BE2C (cell line): ENCODE measurements around the gene TEK.

Source experiments
- DNase-seq: peaks from one replicate; pipeline ENCODE4 v3.0.0-alpha.2; 2020
- H3K27me3 ChIP-seq: fragments of 250-450 bp; sonication (Bioruptor Pico); 2 replicates; pipeline ENCODE4 v1.5.1; 2020; ENCODE audit warnings: mild to moderate bottlenecking
- H3K36me3 ChIP-seq: fragments of 250-450 bp; sonication (Bioruptor Pico); 2 replicates; pipeline ENCODE4 v1.5.1; 2020; ENCODE audit warnings: mild to moderate bottlenecking
- H3K4me1 ChIP-seq: fragments of 250-450 bp; sonication (Bioruptor Pico); 2 replicates; pipeline ENCODE4 v1.5.1; 2020
- H3K4me3 ChIP-seq: 2 replicates; pipeline ENCODE4 v1.5.1; 2011; ENCODE audit warnings: low read depth, low read length
- H3K9me3 ChIP-seq: fragments of 250-450 bp; sonication (Bioruptor Pico); 2 replicates; pipeline ENCODE4 v1.5.1; 2020
- CTCF ChIP-seq: IDR thresholded peaks from 2 replicates; pipeline ENCODE4 v1.5.1; 2012; ENCODE audit warnings: mild to moderate bottlenecking, low read depth, low read length

The TEK gene

GRCh38 chr9:27196383-27196782, 87.4 kb downstream of the TEK start:
- no peak for DNase-seq
- no peaks in the 10 kb centered on the region for H3K9me3 ChIP-seq
- peaks cover 4% of the 10 kb centered on the region; the same call in 1 of the 2 replicates for H3K27me3 ChIP-seq
- H3K36me3 ChIP-seq = no peaks in the 10 kb centered on the region
- H3K4me3 ChIP-seq = no peak overlapping the region
- H3K4me1 ChIP-seq = no peaks in the 10 kb centered on the region
- no peak for TF ChIP-seq CTCF

- no peak for DNase-seq
- Histone ChIP-seq H3K4me1 (no peaks in the 10 kb centered on the region), H3K4me3 (no peak overlapping the region), H3K27me3 (no peaks in the 10 kb centered on the region), H3K36me3 (no peaks in the 10 kb centered on the region), H3K9me3 (no peaks in the 10 kb centered on the region)
- TF ChIP-seq CTCF = no peak
Measured at GRCh38 chr9:27198190-27198589, 89.2 kb downstream of the TEK start.

GRCh38 chr9:27202056-27202455, 93.0 kb downstream of the TEK start:
- DNase-seq = no peak
- Histone ChIP-seq H3K9me3 (no peaks in the 10 kb centered on the region), H3K27me3 (no peaks in the 10 kb centered on the region; the same call in 1 of the 2 replicates), H3K4me1 (no peaks in the 10 kb centered on the region), H3K4me3 (no peak overlapping the region), H3K36me3 (no peaks in the 10 kb centered on the region)
- TF ChIP-seq CTCF = no peak

GRCh38 chr9:27203783-27204182, 94.8 kb downstream of the TEK start:
- H3K4me1 ChIP-seq = no peaks in the 10 kb centered on the region
- H3K36me3 ChIP-seq = no peaks in the 10 kb centered on the region
- no peaks in the 10 kb centered on the region for H3K9me3 ChIP-seq
- no peak overlapping the region for H3K4me3 ChIP-seq
- DNase-seq = no peak
- no peaks in the 10 kb centered on the region; the same call in 1 of the 2 replicates for H3K27me3 ChIP-seq
- TF ChIP-seq CTCF = no peak

- Histone ChIP-seq H3K27me3 (no peaks in the 10 kb centered on the region; the same call in 1 of the 2 replicates), H3K9me3 (no peaks in the 10 kb centered on the region), H3K36me3 (no peaks in the 10 kb centered on the region), H3K4me1 (no peaks in the 10 kb centered on the region), H3K4me3 (no peak overlapping the region)
- DNase-seq = no peak
- no peak for TF ChIP-seq CTCF
Measured at GRCh38 chr9:27204578-27204977, 95.6 kb downstream of the TEK start.

GRCh38 chr9:27205198-27205597, 96.2 kb downstream of the TEK start:
- H3K4me1 ChIP-seq = no peaks in the 10 kb centered on the region
- H3K27me3 ChIP-seq = no peaks in the 10 kb centered on the region; the same call in 1 of the 2 replicates
- no peak for DNase-seq
- no peak for TF ChIP-seq CTCF
- no peaks in the 10 kb centered on the region for H3K9me3 ChIP-seq
- no peaks in the 10 kb centered on the region for H3K36me3 ChIP-seq
- no peak overlapping the region for H3K4me3 ChIP-seq
